Measurements from ENCODE around the gene C14orf180.

C14orf180 gene

DNA sequence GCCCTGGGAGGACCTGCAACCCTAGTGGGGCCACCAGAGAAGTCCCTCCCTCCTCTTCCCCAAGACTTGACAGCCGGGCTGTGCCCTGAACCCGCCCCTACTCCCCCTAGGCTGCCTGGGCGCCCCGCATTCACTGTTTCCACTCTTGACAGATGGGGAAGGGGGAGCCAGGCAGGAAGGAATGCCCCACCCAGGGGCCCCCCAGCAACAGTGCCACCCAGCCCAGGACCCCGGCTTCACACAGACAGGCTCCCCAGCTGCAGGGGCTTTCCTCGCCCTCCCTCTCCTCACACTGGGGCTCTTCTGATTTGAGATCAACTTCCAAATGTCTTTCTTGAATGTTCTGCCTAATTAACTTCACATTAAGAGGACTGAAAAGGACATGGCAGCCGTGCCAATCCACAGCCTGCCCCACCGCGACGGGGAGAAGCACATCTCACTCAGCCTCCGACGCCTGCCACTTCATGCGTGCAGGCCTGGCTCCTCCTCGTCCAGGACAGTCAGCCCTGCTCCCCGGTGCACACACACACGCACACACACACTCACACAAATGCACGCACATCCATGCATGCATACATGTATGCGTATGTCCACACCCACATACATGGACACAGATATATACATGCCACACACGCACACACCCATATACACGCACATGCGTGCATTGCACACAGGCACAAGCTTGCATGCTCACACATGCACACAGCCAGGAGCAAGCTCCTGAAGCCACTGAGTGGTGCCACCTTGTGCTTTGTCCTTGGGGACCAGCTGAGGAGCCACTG lies 19.6 kb upstream of the C14orf180 start:
- Histone ChIP-seq H3K9ac (ENCODE audit: low read length) (no peak overlapping the region), H3K27ac (ENCODE audit: low read depth, low read length) (no peak overlapping the region)

GRCh38 chr14:104560586-104560945 lies 19.0 kb upstream of the C14orf180 start:
- Histone ChIP-seq H3K9me2 (replicated peaks; ENCODE audit: insufficient read depth, low read length) (no peaks in the 10 kb centered on the region), H3K9me3 (ENCODE audit: insufficient read depth, low read length) (no peaks in the 10 kb centered on the region), H3F3A (ENCODE audit: insufficient read depth) (no peaks in the 10 kb centered on the region), H3K4me3 (ENCODE audit: insufficient read depth, low read length, poor library complexity, severe bottlenecking) (no peak overlapping the region), H3K36me3 (ENCODE audit: low read length) (no peaks in the 10 kb centered on the region), H3K27ac (ENCODE audit: low read depth, low read length) (no peak overlapping the region), H3K79me2 (ENCODE audit: insufficient read depth, low read length) (no peaks in the 10 kb centered on the region), H3K9ac (ENCODE audit: low read length) (no peak overlapping the region), H4K20me1 (ENCODE audit: low read depth, low read length) (no peaks in the 10 kb centered on the region), H2AFZ (ENCODE audit: low read depth, low read length, severe bottlenecking) (no peak overlapping the region), H3K27me3 (ENCODE audit: low read length) (no peaks in the 10 kb centered on the region), H3K4me2 (ENCODE audit: low read depth, low read length, poor library complexity, severe bottlenecking) (no peak overlapping the region)
- TF ChIP-seq EZH2phosphoT487 (conservative IDR thresholded peaks at IDR 0.05; ENCODE audit: low read length) (no peak), CTCF (IDR thresholded peaks at IDR 0.05; ENCODE audit: insufficient read depth, low read length, poor library complexity, severe bottlenecking) (no peak)

More for the DNA sequence above, 19.6 kb upstream of the C14orf180 start:
- no peaks in the 10 kb centered on the region for H3K27me3 ChIP-seq (ENCODE audit: low read length)
- H2AFZ ChIP-seq (ENCODE audit: low read depth, low read length, severe bottlenecking): no peak overlapping the region
- H3K36me3 ChIP-seq (ENCODE audit: low read length): no peaks in the 10 kb centered on the region
- TF ChIP-seq CTCF (IDR thresholded peaks at IDR 0.05; ENCODE audit: insufficient read depth, low read length, poor library complexity, severe bottlenecking) (no peak), EZH2phosphoT487 (conservative IDR thresholded peaks at IDR 0.05; ENCODE audit: low read length) (no peak)
- H3K9me2 ChIP-seq (replicated peaks; ENCODE audit: insufficient read depth, low read length): no peaks in the 10 kb centered on the region
- H3K4me3 ChIP-seq (ENCODE audit: insufficient read depth, low read length, poor library complexity, severe bottlenecking): no peak overlapping the region
- H3K9me3 ChIP-seq (ENCODE audit: insufficient read depth, low read length): no peaks in the 10 kb centered on the region
- H3K79me2 ChIP-seq (ENCODE audit: insufficient read depth, low read length): no peaks in the 10 kb centered on the region
- H3F3A ChIP-seq (ENCODE audit: insufficient read depth): no peaks in the 10 kb centered on the region
- no peak overlapping the region for H3K4me2 ChIP-seq (ENCODE audit: low read depth, low read length, poor library complexity, severe bottlenecking)
- H4K20me1 ChIP-seq (ENCODE audit: low read depth, low read length): no peaks in the 10 kb centered on the region

DNA sequence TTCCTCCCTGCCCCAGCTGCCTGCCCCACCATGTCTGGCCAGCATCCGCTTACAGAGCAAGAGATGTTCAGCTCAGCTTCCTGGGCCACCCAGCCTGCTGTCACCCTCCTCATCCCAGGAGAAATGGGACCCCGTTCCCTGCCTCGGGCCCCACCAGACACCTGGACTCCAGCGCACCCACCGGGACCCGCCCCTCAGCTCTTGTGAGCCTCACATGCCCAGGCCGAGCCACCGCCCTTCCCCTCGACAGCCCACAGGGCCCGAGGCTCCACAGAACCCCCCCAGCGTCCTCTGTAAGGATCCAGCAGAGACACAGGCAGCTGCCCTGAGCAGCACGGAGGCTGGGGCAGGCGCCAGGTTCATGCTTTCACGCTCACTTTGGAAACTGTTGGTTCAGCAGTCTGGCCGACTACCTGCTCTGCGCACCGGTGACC lies 18.4 kb upstream of the C14orf180 start:
- Histone ChIP-seq H3K36me3 (ENCODE audit: low read length) (no peaks in the 10 kb centered on the region), H3K9me3 (ENCODE audit: insufficient read depth, low read length) (no peaks in the 10 kb centered on the region), H3F3A (ENCODE audit: insufficient read depth) (no peaks in the 10 kb centered on the region), H3K4me3 (ENCODE audit: insufficient read depth, low read length, poor library complexity, severe bottlenecking) (no peak overlapping the region), H3K9ac (ENCODE audit: low read length) (no peak overlapping the region), H3K27ac (ENCODE audit: low read depth, low read length) (no peak overlapping the region), H3K4me2 (ENCODE audit: low read depth, low read length, poor library complexity, severe bottlenecking) (no peak overlapping the region), H2AFZ (ENCODE audit: low read depth, low read length, severe bottlenecking) (no peak overlapping the region), H3K27me3 (ENCODE audit: low read length) (no peaks in the 10 kb centered on the region), H3K79me2 (ENCODE audit: insufficient read depth, low read length) (no peaks in the 10 kb centered on the region), H4K20me1 (ENCODE audit: low read depth, low read length) (no peaks in the 10 kb centered on the region), H3K9me2 (replicated peaks; ENCODE audit: insufficient read depth, low read length) (no peaks in the 10 kb centered on the region)
- TF ChIP-seq EZH2phosphoT487 (conservative IDR thresholded peaks at IDR 0.05; ENCODE audit: low read length): no peak
- no peak for TF ChIP-seq CTCF (IDR thresholded peaks at IDR 0.05; ENCODE audit: insufficient read depth, low read length, poor library complexity, severe bottlenecking)

All from SU-DHL-6 (cell line).